Keratinocyte (primary cell): ENCODE measurements around the gene RRP7A.
"Not testable (repeated sequence)": the region's sequence is repeated elsewhere in the genome, so short reads cannot be mapped to it uniquely, and the experiment has no call there.

ENCODE experiments used
- EZH2 ChIP-seq: IDR thresholded peaks from one replicate; pipeline ENCODE4 v1.6.1; 2012; ENCODE audit warnings: inconsistent platforms, mild to moderate bottlenecking, low read length, moderate library complexity
- TF ChIP-seq, protein P1 (sequence below), 3 experiments: IDR thresholded peaks in 1 of 3; conservative IDR thresholded peaks in 1 of 3; optimal IDR thresholded peaks in 1 of 3; 2 replicates in 2 of 3; 3 replicates in 1 of 3; pipeline versions ENCODE3 to v1.5.1; 2011; ENCODE audit warnings: low read length in 3 of 3, mild to moderate bottlenecking in 3 of 3, moderate library complexity in 2 of 3, control low read depth in 1 of 3, inconsistent platforms in 1 of 3; ENCODE audit not compliant: insufficient read depth in 2 of 3; ENCODE audit errors: extremely low read depth in 1 of 3

DNA sequence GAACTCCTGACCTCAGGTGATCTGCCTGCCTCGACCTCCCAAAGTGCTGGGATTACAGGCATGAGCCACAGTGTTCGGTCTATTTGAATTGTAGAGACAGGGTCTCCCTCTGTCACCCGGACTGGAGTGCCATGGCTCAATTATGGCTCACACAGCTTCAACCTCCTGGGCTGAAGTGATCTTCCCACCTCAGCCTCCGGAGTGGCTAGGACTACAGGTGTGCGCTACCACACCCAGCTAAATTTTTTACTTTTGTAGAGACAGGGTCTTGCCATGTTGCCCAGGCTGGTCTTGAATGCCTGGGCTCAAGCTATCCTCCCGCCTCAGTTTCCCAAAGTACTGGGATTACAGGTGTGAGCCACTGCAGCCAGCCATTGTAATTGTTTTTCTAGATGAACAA lies 48.4 kb upstream of the RRP7A start:
- TF ChIP-seq, protein P1, sequence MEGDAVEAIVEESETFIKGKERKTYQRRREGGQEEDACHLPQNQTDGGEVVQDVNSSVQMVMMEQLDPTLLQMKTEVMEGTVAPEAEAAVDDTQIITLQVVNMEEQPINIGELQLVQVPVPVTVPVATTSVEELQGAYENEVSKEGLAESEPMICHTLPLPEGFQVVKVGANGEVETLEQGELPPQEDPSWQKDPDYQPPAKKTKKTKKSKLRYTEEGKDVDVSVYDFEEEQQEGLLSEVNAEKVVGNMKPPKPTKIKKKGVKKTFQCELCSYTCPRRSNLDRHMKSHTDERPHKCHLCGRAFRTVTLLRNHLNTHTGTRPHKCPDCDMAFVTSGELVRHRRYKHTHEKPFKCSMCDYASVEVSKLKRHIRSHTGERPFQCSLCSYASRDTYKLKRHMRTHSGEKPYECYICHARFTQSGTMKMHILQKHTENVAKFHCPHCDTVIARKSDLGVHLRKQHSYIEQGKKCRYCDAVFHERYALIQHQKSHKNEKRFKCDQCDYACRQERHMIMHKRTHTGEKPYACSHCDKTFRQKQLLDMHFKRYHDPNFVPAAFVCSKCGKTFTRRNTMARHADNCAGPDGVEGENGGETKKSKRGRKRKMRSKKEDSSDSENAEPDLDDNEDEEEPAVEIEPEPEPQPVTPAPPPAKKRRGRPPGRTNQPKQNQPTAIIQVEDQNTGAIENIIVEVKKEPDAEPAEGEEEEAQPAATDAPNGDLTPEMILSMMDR (optimal IDR thresholded peaks at IDR 0.05 in 1 of 3, IDR thresholded peaks at IDR 0.05 in 1 of 3, conservative IDR thresholded peaks at IDR 0.05 in 1 of 3; ENCODE audit: extremely low read depth in 1 of 3, insufficient read depth in 2 of 3, low read length in 3 of 3): not testable (repeated sequence)
- not testable (repeated sequence) for TF ChIP-seq EZH2
